Measurements from ENCODE around the gene CA10.

DNA sequence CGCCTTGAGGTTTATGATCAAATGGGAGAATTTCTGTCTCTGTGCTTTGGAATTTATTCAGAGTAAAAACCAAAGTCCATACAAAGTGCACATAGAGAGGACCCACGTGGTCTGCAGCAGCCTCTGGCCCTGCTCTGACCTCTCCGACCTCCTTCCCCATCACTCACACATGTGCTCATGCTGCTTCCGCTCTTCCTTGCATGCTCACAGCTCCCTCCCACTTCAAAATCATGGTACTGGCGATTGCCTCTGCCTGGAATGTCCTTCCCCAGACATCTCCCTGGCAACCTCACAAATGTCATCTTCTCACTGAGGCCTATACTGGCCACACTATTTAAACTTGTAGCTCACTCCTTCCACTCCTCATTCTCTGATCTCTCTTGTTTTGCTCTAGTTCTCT is 418.0 kb downstream of the CA10 start:
- TF ChIP-seq CTCF (IDR thresholded peaks at IDR 0.05): no peak
- no peak for TF ChIP-seq POLR2A (IDR thresholded peaks at IDR 0.05)
- no peak for TF ChIP-seq POLR2AphosphoS5 (IDR thresholded peaks at IDR 0.05)
- TF ChIP-seq EP300 (IDR thresholded peaks at IDR 0.05): no peak

Measured in sigmoid colon (tissue), 4 donors.